ENCODE results near the gene UBE2Q1.
"Not testable (repeated sequence)": the region's sequence is repeated elsewhere in the genome, so short reads cannot be mapped to it uniquely, and the experiment has no call there.

Gene UBE2Q1

DNA sequence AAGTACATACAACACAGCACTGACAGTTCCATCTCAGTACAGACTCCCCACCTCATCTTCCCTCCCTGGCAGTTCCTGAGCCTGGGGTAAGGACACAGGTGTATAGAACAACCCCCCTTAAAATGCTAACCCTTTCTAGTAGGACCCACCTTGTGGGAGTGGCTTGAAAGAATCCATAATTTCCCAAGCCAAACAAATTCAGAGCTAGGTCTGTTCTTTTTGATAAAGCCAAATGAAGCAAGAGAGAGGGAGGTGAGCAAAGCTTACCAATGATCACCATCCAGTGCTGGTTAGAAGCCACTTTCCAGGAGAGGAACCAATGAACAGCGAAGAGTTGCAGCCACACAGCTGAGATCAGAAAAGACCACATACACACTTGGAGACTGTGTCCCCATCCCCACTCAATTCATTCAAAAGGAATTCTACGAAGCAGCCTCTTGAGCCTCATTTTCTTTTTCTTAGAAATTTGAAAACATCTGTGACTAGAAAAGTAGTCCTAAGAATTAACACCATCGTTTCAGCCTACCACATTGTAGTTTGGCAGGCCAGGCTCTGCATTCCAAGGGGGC lies 9.2 kb downstream of the UBE2Q1 start:
- DNase-seq = no peak

DNA sequence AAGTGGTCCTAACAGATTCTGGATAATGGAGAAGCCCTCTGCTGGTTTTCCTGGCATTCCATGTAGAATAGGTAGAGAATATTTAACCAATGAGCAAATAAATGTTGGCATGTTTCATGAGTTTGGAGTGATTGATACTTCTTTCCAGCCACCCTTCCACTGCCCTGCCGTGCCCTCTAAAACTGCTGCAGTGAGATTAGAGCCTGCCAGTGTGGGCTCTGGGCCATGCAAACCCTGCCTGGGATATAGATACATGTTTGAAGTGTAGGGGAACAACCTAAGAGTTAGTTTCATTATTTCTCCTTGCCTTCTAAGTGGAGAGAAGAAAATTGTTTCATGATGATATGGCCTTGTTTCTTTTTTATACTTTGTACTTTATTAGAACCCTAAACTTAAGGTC lies 10.4 kb downstream of the UBE2Q1 start:
- DNase-seq = no peak

DNA sequence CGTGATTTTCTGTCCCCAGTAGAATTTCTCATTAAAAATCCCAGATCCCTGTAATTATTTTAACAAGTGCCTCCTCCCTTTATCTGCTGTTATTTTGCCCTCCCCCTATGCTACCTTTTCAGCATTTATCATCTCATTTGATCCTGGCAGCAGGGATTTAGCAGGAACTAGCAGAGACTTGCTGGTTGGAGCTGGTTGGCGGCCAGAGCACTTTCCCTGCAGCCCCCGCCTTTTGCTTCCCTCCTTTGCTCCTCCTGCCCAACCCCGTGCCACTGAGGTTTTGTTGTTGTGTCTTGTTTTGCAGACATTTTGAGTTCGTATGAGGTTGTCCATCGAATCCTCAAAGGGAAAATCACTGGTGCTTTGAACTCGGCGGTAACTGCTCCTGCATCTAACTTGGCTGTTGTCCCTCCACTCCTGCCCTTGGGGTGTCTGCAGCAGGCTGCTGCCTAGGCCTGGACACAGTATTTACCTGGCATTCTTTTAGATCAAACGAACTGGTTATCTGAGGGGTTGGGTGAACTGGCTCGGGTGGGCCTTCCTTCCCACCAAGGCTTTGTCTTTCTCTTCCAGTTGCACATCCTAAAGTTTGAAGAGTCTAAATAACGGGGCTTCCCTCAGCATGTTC lies 11.2 kb downstream of the UBE2Q1 start:
- no peak for DNase-seq

DNA sequence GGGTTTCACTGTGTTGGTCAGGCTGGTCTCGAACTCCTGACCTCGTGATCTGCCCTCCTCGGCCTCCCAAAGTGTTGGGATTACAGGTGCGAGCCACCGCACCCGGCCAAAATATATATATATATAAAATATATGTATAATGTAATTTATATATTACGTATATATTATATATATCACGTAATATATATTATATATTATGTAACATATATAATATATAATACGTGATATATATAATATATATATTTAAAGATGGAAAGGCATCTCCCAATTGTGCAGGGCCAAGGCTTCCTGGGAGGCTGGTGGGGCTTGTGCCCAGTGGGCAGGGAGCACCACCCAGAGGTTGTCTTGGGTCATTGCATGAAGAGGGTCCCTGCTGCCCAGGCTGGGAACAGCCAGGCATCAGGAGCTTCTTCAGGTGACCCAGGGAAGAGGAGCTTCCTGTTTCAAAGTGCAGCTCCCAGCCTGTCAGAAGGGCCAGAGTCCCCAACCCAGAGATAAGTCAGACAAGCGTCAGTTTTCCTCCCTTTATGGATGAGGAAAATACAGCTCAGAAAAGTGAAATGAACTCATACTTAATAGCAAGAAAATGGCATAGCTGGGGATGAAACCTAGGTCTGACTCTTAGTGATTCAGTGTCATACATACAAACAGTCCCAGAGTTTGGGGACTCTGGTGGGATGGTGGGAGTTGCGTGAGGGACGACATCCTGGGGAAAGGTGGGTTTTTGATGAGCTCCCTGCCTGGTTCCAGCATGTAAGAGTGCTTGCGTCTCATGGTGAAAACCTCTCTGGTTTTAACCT lies 12.0 kb downstream of the UBE2Q1 start:
- DNase-seq = no peak

DNA sequence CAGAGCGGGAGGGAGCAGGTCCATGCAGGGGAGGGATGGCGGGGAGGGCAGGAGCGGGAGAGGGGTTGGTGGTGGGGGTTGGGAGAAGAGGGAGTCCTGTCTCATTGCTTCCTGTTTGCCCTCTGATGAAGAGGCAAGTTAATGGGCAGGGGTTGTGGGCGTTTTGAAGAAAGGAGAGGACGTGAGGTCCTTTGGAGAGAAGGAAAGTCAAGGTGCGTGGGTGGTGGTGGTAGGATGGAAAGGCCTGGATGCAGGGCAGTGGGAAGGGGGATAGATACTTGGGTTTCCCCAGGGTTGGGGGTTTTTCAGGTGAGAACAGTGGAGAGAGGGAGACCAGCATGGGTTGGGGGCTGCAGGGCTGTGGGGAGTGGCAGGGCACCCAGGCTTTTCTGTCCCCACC lies 17.2 kb downstream of the UBE2Q1 start:
- no peak for DNase-seq

DNA sequence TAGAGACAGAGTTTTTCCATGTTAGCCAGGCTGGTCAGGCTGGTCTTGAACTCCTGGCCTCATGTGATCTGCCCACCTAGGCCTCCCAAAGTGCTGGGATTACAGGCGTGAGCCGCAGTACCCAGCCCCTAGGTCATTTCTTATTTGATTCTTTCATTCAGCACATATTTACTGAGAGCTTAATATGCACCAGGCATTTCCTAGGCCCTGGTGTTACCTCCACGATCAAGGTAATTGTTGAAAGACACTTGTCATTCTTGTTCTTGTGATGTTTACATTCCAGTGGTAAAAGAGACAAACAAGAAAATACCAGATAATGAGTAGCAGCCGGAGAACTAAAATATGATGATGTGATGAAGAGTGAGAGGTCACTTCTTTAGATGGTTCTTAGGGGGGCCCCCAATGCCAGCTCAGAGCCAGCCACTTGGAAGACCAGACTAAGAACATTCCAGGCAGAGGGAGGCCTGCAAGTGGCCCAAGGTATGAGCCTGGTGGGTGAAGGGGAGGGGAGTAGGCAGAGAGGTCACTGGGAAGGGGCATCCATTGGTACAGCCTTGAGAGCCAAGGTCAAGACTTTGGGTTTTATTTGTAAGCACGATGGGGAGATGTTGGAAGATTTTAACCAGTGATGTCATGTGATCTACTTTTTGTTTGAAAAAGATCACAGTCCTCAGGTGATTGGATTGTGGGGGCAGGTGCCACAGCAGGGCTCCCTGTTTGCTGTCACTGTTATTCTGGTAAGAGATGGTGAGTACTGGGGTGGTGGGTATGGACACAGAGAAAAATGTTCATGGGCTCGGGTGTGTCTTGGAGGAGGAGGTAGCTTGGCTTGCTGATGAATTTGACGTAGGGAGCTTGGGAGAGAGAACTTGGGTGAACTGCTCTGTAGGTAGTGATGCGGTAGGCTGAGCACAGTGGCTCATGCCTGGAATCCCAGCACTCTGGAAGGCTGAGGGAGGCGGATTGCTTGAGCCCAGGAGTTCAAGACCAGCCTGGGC lies 18.7 kb downstream of the UBE2Q1 start:
- DNase-seq = no peak

DNA sequence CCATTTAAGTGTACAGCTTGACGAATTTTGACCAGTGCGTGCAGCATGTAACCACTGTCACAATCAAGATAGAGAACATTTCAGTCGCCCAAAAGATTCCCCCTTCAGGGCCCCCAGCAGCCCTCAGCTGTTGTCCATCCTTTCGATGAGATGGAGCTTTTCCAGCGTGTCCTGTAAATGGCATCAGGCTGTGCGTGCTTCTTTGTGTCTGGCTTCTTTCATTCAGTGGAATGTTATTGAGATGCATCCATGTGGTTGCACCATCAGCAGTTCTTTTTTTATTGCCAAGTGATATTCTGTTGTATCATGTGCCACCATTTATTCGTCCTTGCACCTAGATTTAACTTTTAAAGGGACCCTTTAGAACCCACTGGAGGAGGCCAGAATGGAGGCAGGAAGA lies 21.9 kb downstream of the UBE2Q1 start:
- no peak for DNase-seq

DNA sequence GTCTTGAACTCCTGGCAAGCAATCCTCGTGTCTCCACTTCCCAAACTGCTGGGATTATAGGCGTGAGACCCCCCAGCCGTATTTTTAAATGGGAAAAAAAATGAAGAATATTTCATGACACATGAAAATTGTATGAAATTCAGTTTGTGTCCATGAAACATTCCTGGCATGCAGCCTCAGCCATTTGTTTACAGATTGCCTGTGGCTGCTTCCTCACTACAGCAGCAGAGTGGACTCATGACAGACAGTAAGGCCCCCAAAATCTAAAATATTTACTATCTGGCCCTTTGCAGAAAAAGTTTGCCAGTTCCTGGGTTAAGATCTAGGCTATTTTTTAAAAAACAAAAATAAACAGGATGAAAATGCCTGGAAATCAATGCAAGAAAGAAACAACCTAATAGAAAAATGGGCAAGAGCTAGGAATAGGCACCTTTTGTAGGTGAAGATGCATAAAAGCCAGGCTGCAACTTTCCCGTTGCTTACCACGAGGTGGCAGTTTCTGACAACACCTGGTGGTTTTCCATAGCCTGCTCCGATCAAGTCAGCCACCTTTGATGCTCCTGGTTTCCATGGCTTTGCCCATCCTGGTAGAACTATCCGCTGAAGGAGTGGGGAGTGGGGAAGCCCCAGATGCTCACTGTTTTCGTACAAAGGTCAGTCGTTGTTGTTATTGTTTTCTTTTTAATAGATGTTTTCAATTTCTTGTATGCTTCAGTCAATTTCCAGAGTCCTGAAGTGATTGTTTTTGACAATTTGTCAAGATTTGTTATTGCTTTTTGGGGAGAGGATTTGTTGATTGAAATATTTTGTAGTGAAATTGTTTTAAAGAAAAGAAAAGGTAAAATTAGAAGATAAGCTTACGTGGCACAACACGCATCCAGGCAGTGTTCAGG lies 24.3 kb downstream of the UBE2Q1 start:
- no peak for DNase-seq

DNA sequence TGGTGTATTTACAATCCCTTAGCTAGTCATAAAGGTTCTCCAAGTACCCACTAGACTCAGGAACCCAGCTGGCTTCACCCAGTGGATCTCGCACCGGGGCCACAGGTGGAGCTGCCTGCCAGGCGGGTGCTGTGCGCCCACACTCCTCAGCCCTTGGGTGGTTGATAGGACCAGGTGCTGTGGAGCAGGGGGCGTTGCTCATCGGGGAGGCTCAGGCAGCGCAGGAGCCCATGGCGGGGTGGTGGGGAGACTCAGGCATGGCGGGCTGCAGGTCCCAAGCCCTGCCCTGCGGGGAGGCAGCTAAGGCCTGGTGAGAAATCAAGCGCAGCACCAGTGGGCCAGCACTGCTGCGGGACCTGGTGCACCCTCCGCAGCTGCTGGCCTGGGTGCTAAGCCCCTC lies 26.5 kb downstream of the UBE2Q1 start:
- not testable (repeated sequence) for DNase-seq

DNA sequence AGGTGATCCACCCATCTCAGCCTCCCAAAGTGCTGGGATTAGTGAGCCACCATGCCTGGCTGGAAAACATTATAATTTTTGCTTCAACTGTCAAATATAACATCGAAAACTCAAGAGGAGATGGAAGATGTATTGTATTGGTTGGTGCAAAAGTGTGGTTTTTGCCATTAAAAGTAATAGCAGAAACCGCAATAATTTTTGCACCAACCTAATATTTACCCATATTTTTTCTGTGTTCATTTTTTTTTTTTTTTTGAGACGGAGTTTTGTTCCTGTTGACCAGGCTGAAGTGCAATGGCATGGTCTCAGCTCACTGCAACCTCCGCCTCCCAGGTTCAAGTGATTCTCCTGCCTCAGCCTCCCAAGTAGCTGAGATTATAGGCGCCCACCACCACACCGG lies 29.2 kb downstream of the UBE2Q1 start:
- DNase-seq = no peak

DNA sequence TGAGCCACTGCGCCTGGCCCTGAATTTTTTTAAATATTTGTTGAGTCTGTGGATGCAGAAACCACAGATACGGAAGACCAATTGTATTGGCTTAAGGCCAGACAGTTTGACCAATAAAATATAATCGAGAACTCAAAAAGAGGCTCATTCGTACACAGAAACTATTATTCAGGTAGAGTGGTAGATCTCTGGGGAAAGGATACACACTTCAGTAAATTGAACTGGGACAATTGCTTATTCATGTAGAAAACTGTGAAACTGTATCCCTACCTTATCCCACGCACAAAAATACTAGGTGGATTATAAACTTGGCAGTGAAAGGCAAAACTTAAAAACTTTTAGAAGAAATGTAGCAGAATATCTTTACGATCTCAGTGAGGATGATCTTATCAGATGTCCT lies 31.3 kb downstream of the UBE2Q1 start:
- no peak for DNase-seq

DNA sequence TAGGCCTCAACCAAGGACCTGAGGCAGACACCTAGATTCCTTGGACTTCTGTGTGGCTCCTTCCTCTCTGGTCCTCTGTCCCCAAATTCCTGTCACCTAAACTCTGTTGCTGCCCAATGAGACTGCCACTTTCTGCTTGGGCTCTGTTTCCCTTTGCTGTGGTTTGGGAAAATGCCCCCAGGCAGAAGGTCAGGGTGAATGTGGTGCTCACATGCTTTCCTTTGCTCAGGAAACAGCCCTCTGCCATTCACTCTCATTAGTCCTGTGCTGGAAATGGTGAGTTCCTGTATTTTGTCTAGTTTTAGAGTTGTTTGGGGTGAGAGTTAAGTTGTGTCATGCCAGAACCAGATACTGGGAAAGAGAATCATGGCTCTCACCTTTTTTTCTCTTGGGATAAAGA lies 33.6 kb downstream of the UBE2Q1 start:
- DNase-seq = no peak

DNA sequence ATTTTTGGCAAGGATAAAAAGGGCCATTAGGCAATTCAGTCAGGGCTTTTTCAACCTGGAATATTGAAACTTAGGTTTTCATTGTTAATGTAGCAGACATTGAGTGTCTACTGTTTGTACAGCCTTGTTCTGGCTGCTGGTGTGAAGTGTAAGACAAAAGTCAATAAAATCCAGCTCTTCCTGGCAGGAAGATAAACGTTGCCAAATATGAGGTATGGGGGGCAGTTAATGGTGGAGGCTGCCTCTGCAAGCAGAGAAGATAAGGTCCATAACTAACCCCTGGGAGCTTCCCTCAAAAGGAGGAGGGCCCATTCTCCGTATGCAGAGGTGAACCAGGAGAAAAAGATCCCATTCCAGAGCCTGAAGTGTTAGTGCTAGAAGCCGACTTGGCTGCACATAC lies 36.8 kb downstream of the UBE2Q1 start:
- DNase-seq = no peak

DNA sequence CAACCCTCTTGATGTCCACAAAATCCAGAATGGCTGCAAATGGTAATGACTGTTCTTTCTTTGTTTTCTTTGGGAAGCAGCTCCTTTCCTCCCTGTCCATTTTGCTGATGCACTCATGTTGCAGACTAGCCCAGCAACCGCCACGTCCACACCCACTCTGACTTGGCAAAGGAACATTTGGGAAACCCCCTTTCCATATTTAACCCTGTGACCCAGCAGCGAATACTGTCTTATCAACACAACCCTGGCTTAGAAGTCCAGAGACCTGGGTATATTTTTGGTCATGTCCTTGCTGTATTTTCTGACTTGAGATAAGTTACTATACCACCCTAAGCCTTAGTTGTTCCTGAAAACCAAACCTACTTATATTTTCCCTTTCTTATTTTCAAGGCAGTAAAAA lies 38.1 kb downstream of the UBE2Q1 start:
- no peak for DNase-seq

DNA sequence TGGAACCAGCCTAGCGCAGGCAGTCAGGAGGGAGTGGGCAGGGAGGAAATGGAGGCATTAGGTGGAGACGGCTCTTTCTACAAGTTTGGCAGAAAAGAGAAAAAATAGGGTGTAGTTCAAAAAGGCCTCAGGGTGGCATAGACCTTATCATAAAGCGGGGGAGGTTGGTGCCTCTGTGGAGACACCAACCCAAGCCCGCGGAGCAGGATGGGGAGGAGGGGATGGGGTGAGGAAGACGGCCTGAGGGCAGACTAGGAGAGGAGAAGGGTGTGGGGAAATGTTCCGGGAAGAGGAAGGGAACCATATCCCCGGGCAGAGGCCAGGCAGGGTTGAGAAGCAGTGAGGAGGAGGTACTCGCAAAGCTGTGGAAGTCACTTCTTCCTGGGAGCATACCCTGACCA lies 38.9 kb downstream of the UBE2Q1 start:
- no peak for DNase-seq

DNA sequence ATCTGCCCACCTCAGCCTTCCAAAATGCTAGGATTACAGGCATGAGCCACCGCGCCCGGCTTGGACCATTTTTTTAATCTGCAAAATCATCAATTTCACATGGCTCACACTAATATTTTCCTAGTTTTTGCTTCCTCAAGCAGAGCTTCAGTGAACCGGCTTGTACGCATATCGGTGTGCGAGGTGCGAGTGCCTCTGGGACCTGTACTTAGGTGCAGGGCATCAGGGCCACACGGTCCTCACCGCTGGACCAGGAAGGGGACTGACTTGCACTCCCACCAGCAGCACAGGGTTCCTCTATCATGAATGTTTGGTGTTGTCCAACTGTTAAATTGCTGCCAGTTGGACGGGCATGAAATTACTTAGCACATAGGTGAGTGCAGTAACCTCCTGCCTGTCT lies 40.8 kb downstream of the UBE2Q1 start:
- DNase-seq = no peak

DNA sequence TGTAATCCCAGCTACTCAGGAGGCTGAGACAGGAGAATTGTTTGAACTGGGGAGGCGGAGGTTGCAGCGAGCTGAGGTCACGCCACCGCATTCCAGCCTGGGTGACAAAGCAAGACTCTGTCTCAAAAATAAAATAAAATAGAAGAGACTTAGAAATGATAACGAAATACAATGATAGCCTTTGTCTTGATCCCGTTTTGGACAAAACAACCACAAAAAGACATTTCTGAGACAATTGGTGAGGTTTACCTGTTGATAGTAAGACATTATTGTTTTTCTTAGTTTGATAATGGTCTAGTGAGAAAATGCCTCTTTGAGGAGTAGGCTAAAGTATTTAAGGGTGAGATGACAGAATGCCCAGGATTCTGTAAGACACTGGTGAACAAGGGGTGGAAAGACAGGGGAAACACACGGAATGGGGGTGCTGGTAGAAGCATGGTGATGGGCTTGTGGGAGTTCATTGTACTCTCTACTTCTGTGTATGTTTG lies 44.4 kb downstream of the UBE2Q1 start:
- no peak for DNase-seq

DNA sequence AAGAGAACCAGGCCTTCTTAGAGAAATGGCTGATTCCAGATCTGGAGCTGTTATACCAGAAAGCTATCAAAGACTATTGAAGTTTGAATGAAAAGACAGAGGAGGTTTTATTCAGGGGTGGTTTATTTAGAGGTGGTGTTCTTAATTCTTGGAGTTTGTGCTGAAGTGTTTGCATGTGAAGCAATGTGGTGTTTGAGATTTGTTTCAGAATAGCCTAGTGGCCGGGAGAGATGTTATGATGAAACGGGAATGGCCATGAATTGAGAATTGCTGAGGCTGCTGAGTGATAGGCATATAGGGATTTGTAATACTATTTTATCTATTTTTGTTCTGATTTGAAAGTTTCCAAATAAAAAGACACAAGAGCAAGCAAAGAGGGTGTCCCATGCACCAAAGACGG lies 45.7 kb downstream of the UBE2Q1 start:
- no peak for DNase-seq

DNA sequence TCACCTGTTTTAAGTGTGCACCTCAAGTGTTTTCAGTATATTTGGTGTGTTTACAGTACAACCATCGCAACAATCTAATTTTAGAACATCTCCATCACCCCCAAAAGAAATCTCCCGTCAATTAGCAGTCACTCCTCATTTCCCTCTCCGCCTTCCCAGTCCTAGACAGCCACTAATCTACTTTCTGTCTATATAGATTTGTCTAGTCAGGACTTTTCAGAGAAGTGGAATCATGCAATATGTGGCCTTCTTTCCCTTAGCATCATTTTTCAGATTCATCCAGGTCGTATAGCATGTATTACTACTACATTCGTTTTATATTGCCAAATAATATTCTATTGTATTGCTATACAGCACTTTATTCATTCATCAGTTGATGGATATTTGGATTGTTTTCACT lies 54.6 kb downstream of the UBE2Q1 start:
- no peak for DNase-seq

DNA sequence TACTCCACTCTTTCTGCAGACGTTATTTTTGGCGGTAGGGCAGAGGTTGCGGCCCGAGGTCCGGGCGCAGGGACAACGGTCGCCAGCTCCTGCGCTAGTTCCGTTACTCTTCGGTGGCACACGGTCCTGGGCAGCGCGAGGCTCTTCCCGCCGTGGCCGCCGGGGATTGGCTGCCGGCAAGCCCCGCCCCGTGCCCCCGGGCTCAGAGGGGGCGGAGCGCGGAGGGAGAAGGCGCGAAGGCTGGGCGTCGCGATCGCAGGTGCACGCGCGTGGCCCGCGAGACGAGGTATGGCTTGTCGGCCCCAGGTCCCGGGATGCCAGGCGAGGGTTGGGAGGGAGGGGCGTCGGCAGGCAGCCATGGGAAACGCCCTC lies 55.7 kb downstream of the UBE2Q1 start:
- no peak for DNase-seq

DNA sequence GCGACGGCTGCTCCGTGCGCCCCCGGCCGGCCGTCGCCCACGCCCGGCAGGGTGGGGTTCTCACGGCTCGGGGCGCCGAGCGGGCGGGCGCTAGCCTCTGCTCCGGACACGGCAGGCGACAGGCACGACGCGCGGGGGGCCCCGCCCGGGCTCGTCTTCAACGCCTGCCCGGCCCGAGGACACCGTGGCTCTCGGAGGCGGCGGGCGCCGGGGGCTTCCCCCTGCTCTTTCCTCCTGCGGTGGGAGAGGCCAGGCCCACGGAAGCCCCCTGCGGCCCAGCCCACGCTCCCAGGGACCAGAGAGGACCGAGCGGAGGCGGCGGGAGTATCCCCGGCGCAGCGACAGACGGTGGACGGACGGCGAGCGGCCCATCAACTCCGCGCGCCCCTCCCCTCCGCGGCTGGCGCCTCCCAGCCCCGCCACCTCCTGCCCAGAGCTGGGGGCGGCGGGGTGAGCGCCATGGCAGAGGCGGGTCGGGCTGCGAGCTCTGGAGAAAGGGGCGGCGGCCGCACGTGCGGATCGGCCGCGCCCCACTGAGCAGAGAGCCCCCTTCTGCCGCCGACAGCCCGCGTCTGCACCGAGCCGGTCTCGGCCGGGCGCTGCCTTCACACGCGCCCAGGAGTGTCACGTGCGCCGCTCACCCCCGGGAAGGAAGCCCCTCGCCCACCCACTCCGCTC lies 56.3 kb downstream of the UBE2Q1 start, which contains the start of the genes SHE and TDRD10:
Gene SHE (minus strand): TSS at position 347 of the 678 bp plus-strand sequence. CDS start 386 bp downstream, outside the sequence.
Gene TDRD10 (plus strand): TSS at position 154 of the 678 bp plus-strand sequence. CDS start 4,685 bp downstream, outside the sequence.
- no peak for DNase-seq

All from NCI-H1436 treated with DMSO at 0.1 percent for 48 hours (cell line).